HepG2 (cell line): ENCODE results near the gene UBE2C. TPM values are rescaled to one million over a fixed set of nuclear protein-coding genes. Genes with fewer than 3 reads are reported as not detected.

Experiments used
- ATAC-seq: fragments of 200-7000 bp; cut with Tn5 transposase; 3 replicates; pipeline ENCODE4 v1.9.1; 2020; ENCODE audit warnings: mild to moderate bottlenecking, moderate library complexity
- BruUV-seq: library from RNA; stranded (reverse); fragments of 400-500 nt; replicated peaks from 2 replicates; lab custom pipeline; 2021; lab: Mats Ljungman, UMichigan
- CTCF ChIA-PET: fragments of 300-600 bp; formaldehyde crosslinking; extraction: SDS; loops from one replicate; lab custom pipeline; 2021; ENCODE audit warnings: low total read pairs, inconsistent platforms, low intra/inter-chr PET ratio; lab: Yijun Ruan, JAX
- POLR2A ChIA-PET: fragments of 350-600 bp; sonication (Branson Sonifier 250); formaldehyde crosslinking; loops from one replicate; lab custom pipeline; 2020; ENCODE audit warnings: antibody characterized with exemption, inconsistent platforms; lab: Yijun Ruan, JAX
- DNase-seq: peaks from one replicate; pipeline ENCODE4 v3.0.0-alpha.2; 2015; ENCODE audit warnings: low spot score
- FAIRE-seq: peaks from 3 replicates; lab custom pipeline; 2011; peaks lifted over from hg19 to GRCh38; lab: Jason Lieb, UNC
- H2AFZ ChIP-seq: one replicate; pipeline ENCODE4 v1.6.1; 2011; ENCODE audit warnings: low read length, inconsistent platforms
- H3K27ac ChIP-seq: fragments of 300-600 bp; 3 replicates; pipeline ENCODE4 v1.8.0; 2011; ENCODE audit warnings: mixed run types, mild to moderate bottlenecking, mixed read lengths, low read length, inconsistent platforms; ENCODE audit not compliant: insufficient read depth; ENCODE audit errors: extremely low read length
- H3K27me3 ChIP-seq, 2 experiments: fragments of 200-600 bp in 1 of 2; 2 replicates in 1 of 2; 3 replicates in 1 of 2; pipeline versions ENCODE4 v1.6.0 to v1.8.0; 2011; ENCODE audit warnings: low read length in 2 of 2, mild to moderate bottlenecking in 2 of 2, moderate library complexity in 2 of 2, inconsistent platforms in 1 of 2; ENCODE audit not compliant: insufficient read depth in 2 of 2, control insufficient read depth in 1 of 2
- H3K36me3 ChIP-seq, 2 experiments: fragments of 200-600 bp in 1 of 2; replicated peaks in 1 of 2; 2 replicates in 1 of 2; 3 replicates in 1 of 2; pipeline versions ENCODE4 v1.5.1 to v1.8.0; 2011; ENCODE audit warnings: low read length in 2 of 2, inconsistent platforms in 1 of 2; ENCODE audit not compliant: insufficient read depth in 2 of 2, control insufficient read depth in 1 of 2
- H3K4me1 ChIP-seq: 2 replicates; pipeline ENCODE4 v1.5.1; 2012; ENCODE audit warnings: low read length, inconsistent platforms; ENCODE audit not compliant: insufficient read depth
- H3K4me2 ChIP-seq: 2 replicates; pipeline ENCODE4 v1.6.0; 2011; ENCODE audit warnings: low read depth, low read length, inconsistent platforms
- H3K4me3 ChIP-seq, 3 experiments: fragments of 200-600 bp in 1 of 3; sonication (generic), shearing (Covaris generic) in 1 of 3; replicated peaks in 1 of 3; 2 replicates each; pipeline ENCODE4 v1.5.1; 2011 to 2016; ENCODE audit warnings: low read length in 3 of 3, inconsistent platforms in 2 of 3, low read depth in 2 of 3, mild to moderate bottlenecking in 2 of 3, control low read depth in 1 of 3, mixed read lengths in 1 of 3; ENCODE audit not compliant: insufficient read depth in 1 of 3
- H3K79me2 ChIP-seq: one replicate; pipeline ENCODE4 v1.6.1; 2011; ENCODE audit warnings: low read length, inconsistent platforms; ENCODE audit not compliant: insufficient read depth
- H3K9ac ChIP-seq: 2 replicates; pipeline ENCODE4 v1.6.0; 2011; ENCODE audit warnings: mild to moderate bottlenecking, low read depth, low read length, inconsistent platforms; ENCODE audit not compliant: insufficient read depth
- H3K9me3 ChIP-seq: 2 replicates; pipeline ENCODE4 v1.5.1; 2012; ENCODE audit warnings: mild to moderate bottlenecking, low read length
- H4K20me1 ChIP-seq: 2 replicates; pipeline ENCODE4 v1.6.0; 2011; ENCODE audit warnings: inconsistent platforms, mild to moderate bottlenecking, low read length, moderate library complexity; ENCODE audit not compliant: insufficient read depth
- ATF4 ChIP-seq, 2 experiments: fragments of 450-650 bp in 1 of 2; sonication (generic) in 1 of 2; formaldehyde crosslinking; IDR thresholded peaks; 2 replicates each; pipeline versions ENCODE4 v1.5.0 to v1.8.0; 2020 to 2022; ENCODE audit warnings: mild to moderate bottlenecking in 1 of 2, missing genetic modification reagents in 1 of 2
- MBD4 ChIP-seq: IDR thresholded peaks from 2 replicates; pipeline ENCODE4 v1.6.1; 2012; ENCODE audit warnings: low read length, inconsistent platforms, borderline replicate concordance
- NPAS2 ChIP-seq: sonication (generic); formaldehyde crosslinking; IDR thresholded peaks from 2 replicates; pipeline ENCODE4 v1.8.0; 2022; ENCODE audit warnings: mild to moderate bottlenecking, missing genetic modification reagents, borderline replicate concordance
- PITX1 ChIP-seq: sonication (generic); formaldehyde crosslinking; IDR thresholded peaks from 2 replicates; pipeline ENCODE4 v1.5.1; 2020; ENCODE audit warnings: mild to moderate bottlenecking, missing genetic modification reagents
- POLR2A ChIP-seq, 2 experiments: IDR thresholded peaks; 2 replicates each; pipeline ENCODE4 v1.6.1; 2011; ENCODE audit warnings: low read depth in 2 of 2, low read length in 2 of 2, mild to moderate bottlenecking in 1 of 2, moderate library complexity in 1 of 2; ENCODE audit not compliant: insufficient read depth in 1 of 2
- PRDM15 ChIP-seq: sonication (generic); formaldehyde crosslinking; IDR thresholded peaks from 2 replicates; pipeline ENCODE4 v1.4.0; 2020; ENCODE audit warnings: missing genetic modification reagents
- SMAD1 ChIP-seq: sonication (generic); formaldehyde crosslinking; IDR thresholded peaks from 2 replicates; pipeline ENCODE4 v1.4.0; 2020; ENCODE audit warnings: missing genetic modification reagents, low read depth, mild to moderate bottlenecking, borderline replicate concordance
- TBX2 ChIP-seq: sonication (generic); formaldehyde crosslinking; IDR thresholded peaks from 2 replicates; pipeline ENCODE4 v1.5.0; 2020; ENCODE audit warnings: missing genetic modification reagents, mild to moderate bottlenecking, borderline replicate concordance
- U2AF2 ChIP-seq: fragments of 200-400 bp; formaldehyde crosslinking; IDR thresholded peaks from 2 replicates; pipeline ENCODE4 v1.6.1; 2017; ENCODE audit warnings: low read depth, mild to moderate bottlenecking, low read length
- YEATS2 ChIP-seq: sonication (generic); formaldehyde crosslinking; IDR thresholded peaks from 2 replicates; pipeline ENCODE4 v1.4.0; 2020; ENCODE audit warnings: missing genetic modification reagents, borderline replicate concordance
- ZBTB43 ChIP-seq: sonication (generic); formaldehyde crosslinking; conservative IDR thresholded peaks from 2 replicates; pipeline ENCODE4 v1.4.0; 2020; ENCODE audit warnings: missing genetic modification reagents
- ZMAT3 ChIP-seq: sonication (generic); formaldehyde crosslinking; conservative IDR thresholded peaks from 2 replicates; pipeline ENCODE4 v1.7.0; 2021; ENCODE audit warnings: missing genetic modification reagents
- ZNF543 ChIP-seq: sonication (generic); formaldehyde crosslinking; IDR thresholded peaks from 2 replicates; pipeline ENCODE4 v1.4.0; 2020; ENCODE audit warnings: mild to moderate bottlenecking, missing genetic modification reagents
- WGBS: methylation state at CpG from one replicate; pipeline ENCODE4 v1.1.6; 2017; ENCODE audit warnings: low lambda C conversion rate; 5-methylcytosine and 5-hydroxymethylcytosine counted together
- in situ Hi-C: cut with HindIII; loops from 2 replicates; pipeline ENCODE4 v1.10.0; 2017; ENCODE audit warnings: low pct_unique_long_range_greater_than_20kb; ENCODE audit not compliant: extremely low pct_ligation_motif_present
- intact Hi-C: fragments of 100-400 bp; cut with micrococcal nuclease; formaldehyde crosslinking; loops from one replicate; pipeline ENCODE4 v1.10.0; 2022; ENCODE audit not compliant: unreplicated experiment
- polyA plus RNA-seq, 8 experiments: library from polyadenylated mRNA; depleted of rRNA in 3 of 8; stranded (reverse) in 7 of 8; unstranded in 1 of 8; fragments of >200 nt; fragmentation: Illumina TruSeq in 4 of 8; extraction: Trizol in 4 of 8; gene quantifications; 2 replicates each; pipeline versions ENCODE4 v1.2.1 to v1.2.3, GENCODE V29; 2011 to 2016; ENCODE audit warnings: low read depth in 4 of 8, missing spikeins in 1 of 8, mixed read lengths in 1 of 8; ENCODE audit not compliant: insufficient read depth in 1 of 8
- total RNA-seq, 5 experiments: library from RNA; depleted of rRNA; stranded (reverse); fragments of >200 nt; fragmentation: Illumina TruSeq; extraction: Trizol; gene quantifications; 2 replicates each; pipeline ENCODE4 v1.2.3, GENCODE V29; 2016; ENCODE audit warnings: low read depth in 1 of 5

The UBE2C gene
- total and polyA plus RNA-seq, 2 of the 13 experiments (the other 11 are each of a cell fraction or from before 2014, with no cell fraction given): 100 to 123 TPM

GRCh38 chr20:45781391-45781931 lies 31.0 kb upstream of the UBE2C start:
- Histone ChIP-seq H3K9me3 (no peaks in the 10 kb centered on the region), H2AFZ (no peak overlapping the region), H4K20me1 (no peaks in the 10 kb centered on the region), H3K27me3 (peaks cover 0 to 15% of the 10 kb centered on the region in 2 experiments; a peak in 3 of 5 replicates), H3K27ac (no peak overlapping the region), H3K4me1 (peaks cover 13% of the 10 kb centered on the region), H3K4me2 (peak overlapping the region; percentile 14; the same call in 1 of the 2 replicates), H3K4me3 (no peak overlapping the region), H3K79me2 (no peaks in the 10 kb centered on the region), H3K9ac (no peak overlapping the region), H3K36me3 (no peaks in the 10 kb centered on the region)
- no peak for DNase-seq
- intact Hi-C loops: no loop called here
- FAIRE-seq: no peak
- no peak for ATAC-seq
- BruUV-seq: no TSS peak
- no peak for TF ChIP-seq YEATS2
- TF ChIP-seq SMAD1: no peak
- TF ChIP-seq U2AF2: no peak
- TF ChIP-seq TBX2: 0 out of 2 replicates have a peak, but pooled peaks have one; percentile 20
- TF ChIP-seq ZMAT3 (CRISPR knock-in tag): no peak
- 0 out of 2 replicates have a peak, but pooled peaks have one; percentile 49 for TF ChIP-seq ZNF543 (CRISPR knock-in tag)
- CTCF ChIA-PET: no interaction called here
- 11% methylated on average over 4 of the region's 4 CpGs for WGBS
- POLR2A ChIA-PET: no interaction called here
- in situ Hi-C loops: loop anchor here (25.0 kb wide), 1 partner anchor 581 kb away; no protein-coding TSS in a partner anchor

- no peaks in the 10 kb centered on the region for H4K20me1 ChIP-seq
- H3K4me1 ChIP-seq: peaks cover 13% of the 10 kb centered on the region
- no peak overlapping the region for H3K27ac ChIP-seq
- in situ Hi-C loops: loop anchor here (25.0 kb wide), 1 partner anchor 579 kb away; no protein-coding TSS in a partner anchor
- no peak overlapping the region for H3K4me3 ChIP-seq
- no peak for FAIRE-seq
- no peak overlapping the region for H2AFZ ChIP-seq
- peaks cover 0 to 17% of the 10 kb centered on the region in 2 experiments; a peak in 3 of 5 replicates for H3K27me3 ChIP-seq
- CTCF ChIA-PET: no interaction called here
- ATAC-seq: no peak
- 2% methylated on average over 4 of the region's 4 CpGs for WGBS
- POLR2A ChIA-PET: interaction anchor here (1.2 kb wide), 1 partner anchor 9 kb away, joined by 4 read pairs; the partner anchor contains the start of genes DNTTIP1 and WFDC3
- H3K9me3 ChIP-seq: no peaks in the 10 kb centered on the region
- intact Hi-C loops: no loop called here
- no TSS peak for BruUV-seq
- H3K9ac ChIP-seq: no peak overlapping the region
- DNase-seq: no peak
- H3K4me2 ChIP-seq: no peak overlapping the region
- H3K79me2 ChIP-seq: no peaks in the 10 kb centered on the region
- H3K36me3 ChIP-seq: no peaks in the 10 kb centered on the region
- TF ChIP-seq MBD4: no peak
- no peak for TF ChIP-seq NPAS2 (CRISPR knock-in tag)
- no peak for TF ChIP-seq ATF4 (CRISPR knock-in tag; IDR thresholded peaks at IDR 0.05)
- no peak for TF ChIP-seq PITX1 (CRISPR knock-in tag)
- no peak for TF ChIP-seq PRDM15 (CRISPR knock-in tag)
- TF ChIP-seq ZBTB43: no peak
- no peak for TF ChIP-seq POLR2A (IDR thresholded peaks at IDR 0.05; ENCODE audit: insufficient read depth in 1 of 2, low read depth in 2 of 2, low read length in 2 of 2)
Observed at GRCh38 chr20:45782890-45783289, 29.6 kb upstream of the UBE2C start.
